Immature natural killer cell (primary cell): ENCODE results near the gene CREG1. TPM values are rescaled to one million over a fixed set of nuclear protein-coding genes. Genes with fewer than 3 reads are reported as not detected.

ENCODE experiments used
- DNase-seq, 3 donors: peaks; one replicate each; pipeline ENCODE4 v3.0.0; 2022; ENCODE audit warnings: mixed read lengths in 1 of 3
- H3K27ac Mint-ChIP-seq, 6 donors: one replicate each; pipeline ENCODE4 v1.8.0; 2020; ENCODE audit warnings: mixed read lengths in 6 of 6, mild to moderate bottlenecking in 5 of 6, inconsistent platforms in 4 of 6, moderate library complexity in 3 of 6
- H3K27me3 Mint-ChIP-seq, 3 donors: one replicate each; pipeline ENCODE4 v1.8.0; 2020 to 2021; ENCODE audit warnings: low read depth in 3 of 3, mild to moderate bottlenecking in 3 of 3, mixed read lengths in 3 of 3, moderate library complexity in 3 of 3, inconsistent platforms in 1 of 3
- H3K36me3 Mint-ChIP-seq, 3 donors: one replicate each; pipeline ENCODE4 v1.8.0; 2020; ENCODE audit warnings: mixed read lengths in 3 of 3, inconsistent platforms in 2 of 3, mild to moderate bottlenecking in 2 of 3
- H3K4me1 Mint-ChIP-seq, 2 donors: one replicate each; pipeline ENCODE4 v1.8.0; 2020; ENCODE audit warnings: inconsistent platforms in 2 of 2, mild to moderate bottlenecking in 2 of 2, mixed read lengths in 2 of 2, moderate library complexity in 1 of 2
- H3K4me3 Mint-ChIP-seq, 5 donors: one replicate each; pipeline ENCODE4 v1.8.0; 2020; ENCODE audit warnings: mild to moderate bottlenecking in 5 of 5, mixed read lengths in 5 of 5, inconsistent platforms in 3 of 5, moderate library complexity in 3 of 5
- H3K9me3 Mint-ChIP-seq, 6 donors: one replicate each; pipeline ENCODE4 v1.8.0; 2020; ENCODE audit warnings: mild to moderate bottlenecking in 6 of 6, mixed read lengths in 6 of 6, inconsistent platforms in 4 of 6, moderate library complexity in 3 of 6
- polyA plus RNA-seq, 3 donors: library from polyadenylated mRNA; unstranded; fragments of 300-500 nt; fragmentation: Illumina TruSeq; gene quantifications; one replicate each; pipeline ENCODE4 v1.2.3, GENCODE V29; 2021

CREG1 gene
- 10 to 100 TPM; 12.4 to 18.0 (median 14.7) TPM for polyA plus RNA-seq

- Mint-ChIP-seq H3K9me3 (no peaks in the 10 kb centered on the region), H3K27ac (peak within 1 kb of the TSS; percentile 54 to 88 (median 69)), H3K4me1 (peaks cover 17 to 23% of the 10 kb centered on the region in 2 donors), H3K27me3 (peaks cover 0 to 5% (median 2%) of the 10 kb centered on the region in 3 donors), H3K4me3 (peak within 1 kb of the TSS; percentile 88 to 96 (median 93)), H3K36me3 (no peaks in the 10 kb centered on the region)
- peak; percentile 86 to 88 (median 87) for DNase-seq
These were observed at the start of gene CREG1 for GRCh38 chr1:167553136-167554027. TSS of gene CREG1 (minus strand) at chr1:167553762.

DNA sequence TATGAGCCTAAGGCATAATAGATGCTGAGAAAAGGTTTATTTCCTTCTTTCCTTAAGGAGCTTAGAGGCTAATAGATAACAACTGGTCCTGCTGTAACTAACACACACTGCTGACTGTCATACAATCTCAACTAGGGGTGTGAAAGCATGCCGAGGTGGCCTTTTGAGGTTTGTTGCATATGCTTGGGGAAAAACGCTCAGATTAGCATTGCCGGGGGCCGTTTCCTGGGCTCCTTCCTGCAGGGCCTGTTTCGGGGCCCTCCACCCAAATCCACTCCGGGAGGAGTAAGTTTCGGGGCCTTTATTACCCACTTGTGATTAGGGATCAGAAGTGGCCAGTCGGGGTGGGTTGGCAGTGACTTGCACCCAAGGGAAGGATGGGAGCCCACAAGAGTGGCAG is 49.3 kb upstream of the CREG1 start:
- H3K4me1 Mint-ChIP-seq: peaks cover 34 to 44% of the 10 kb centered on the region in 2 donors

GRCh38 chr1:167601442-167602383 is 48.2 kb upstream of the CREG1 start:
- Mint-ChIP-seq H3K9me3 (peaks cover 0 to 2% (median under 1%) of the 10 kb centered on the region in 6 donors), H3K4me3 (no peak overlapping the region), H3K4me1 (peaks cover 34 to 44% of the 10 kb centered on the region in 2 donors), H3K27me3 (peaks cover 2 to 4% (median 3%) of the 10 kb centered on the region in 3 donors), H3K36me3 (peaks cover 0 to under 1% (median under 1%) of the 10 kb centered on the region in 3 donors), H3K27ac (peak overlapping the region in 2 of 6 donors; percentile 26 to 64)
- no peak for DNase-seq

More for the DNA sequence above, 49.3 kb upstream of the CREG1 start:
- peaks cover 0 to 2% (median 0%) of the 10 kb centered on the region in 3 donors for H3K27me3 Mint-ChIP-seq
- peaks cover 7 to 8% (median 7%) of the 10 kb centered on the region in 3 donors for H3K36me3 Mint-ChIP-seq
- peak overlapping the region in 3 of 6 donors; percentile 8 to 48 (median 9) for H3K27ac Mint-ChIP-seq
- H3K4me3 Mint-ChIP-seq: peak overlapping the region in 1 of 5 donors; percentile 10
- peak in 1 of 3 donors; percentile 11 for DNase-seq
- H3K9me3 Mint-ChIP-seq: peaks cover 0 to 10% (median 8%) of the 10 kb centered on the region in 6 donors

DNA sequence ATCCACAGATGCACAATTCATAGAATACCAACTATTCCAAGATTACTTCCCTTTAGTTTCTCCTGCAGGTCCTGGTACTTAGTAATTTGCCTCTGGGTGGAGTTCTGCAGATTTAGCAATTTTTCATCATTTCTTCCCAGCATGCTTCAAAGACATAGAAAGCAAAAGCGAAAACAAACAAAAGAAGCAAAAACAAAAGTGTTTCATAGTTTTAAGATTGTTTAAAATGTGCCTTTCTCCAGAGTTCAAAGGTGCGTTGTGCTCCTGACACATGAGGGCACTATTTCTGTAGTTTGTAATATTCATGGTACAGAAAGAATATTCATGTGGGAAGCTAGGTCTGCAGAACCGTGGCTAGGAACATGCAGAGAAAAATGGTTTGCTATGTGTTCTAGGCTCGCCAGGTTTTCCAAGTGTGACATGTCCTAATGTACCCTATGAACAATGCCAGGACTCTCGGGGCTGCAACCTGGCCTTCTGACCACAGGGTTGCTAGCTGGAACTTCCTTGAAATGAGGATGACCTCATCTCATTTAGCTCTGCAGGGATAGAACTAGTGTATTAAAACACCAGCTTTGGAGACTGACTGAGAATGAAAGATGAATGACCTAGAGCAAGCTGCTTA is 46.5 kb upstream of the CREG1 start:
- H3K36me3 Mint-ChIP-seq: no peaks in the 10 kb centered on the region
- no peaks in the 10 kb centered on the region for H3K9me3 Mint-ChIP-seq
- DNase-seq: peak; percentile 50 to 67 (median 62)
- peak overlapping the region in 4 of 6 donors; percentile 5 to 40 (median 18) for H3K27ac Mint-ChIP-seq
- H3K4me1 Mint-ChIP-seq: peaks cover 34 to 44% of the 10 kb centered on the region in 2 donors
- H3K4me3 Mint-ChIP-seq: peak overlapping the region in 4 of 5 donors; percentile 0 to 43 (median 28)
- peaks cover 2 to 4% (median 3%) of the 10 kb centered on the region in 3 donors for H3K27me3 Mint-ChIP-seq

- H3K4me3 Mint-ChIP-seq: no peak overlapping the region
- no peak overlapping the region for H3K27ac Mint-ChIP-seq
- H3K36me3 Mint-ChIP-seq: no peaks in the 10 kb centered on the region
- H3K9me3 Mint-ChIP-seq: no peaks in the 10 kb centered on the region
- peaks cover 1 to 11% (median 3%) of the 10 kb centered on the region in 3 donors for H3K27me3 Mint-ChIP-seq
- peaks cover 2% of the 10 kb centered on the region in 2 donors for H3K4me1 Mint-ChIP-seq
- no peak for DNase-seq
These were observed 41.3 kb upstream of the CREG1 start for GRCh38 chr1:167594822-167595221.

DNA sequence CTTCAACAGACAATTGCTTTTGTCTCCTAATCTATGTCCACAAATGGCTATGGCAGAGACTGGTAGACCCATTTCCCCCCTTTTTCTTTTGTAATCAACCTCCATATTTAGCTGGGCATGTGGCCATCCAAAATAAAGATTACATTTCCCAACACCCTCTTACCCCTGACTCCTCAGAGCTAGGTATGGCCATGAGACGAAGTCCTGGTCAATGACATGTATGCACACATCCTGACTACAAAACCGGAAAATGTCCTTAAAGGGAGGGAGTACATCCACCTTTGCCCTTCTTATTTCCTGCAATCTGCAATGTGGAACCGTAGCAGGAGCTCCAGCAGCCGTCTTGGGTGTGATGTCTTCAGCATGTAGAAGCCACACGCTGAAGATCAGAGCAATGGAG is 40.3 kb upstream of the CREG1 start:
- Mint-ChIP-seq H3K27me3 (peaks cover 1 to 11% (median 5%) of the 10 kb centered on the region in 3 donors), H3K36me3 (no peaks in the 10 kb centered on the region), H3K4me1 (no peaks in the 10 kb centered on the region)

GRCh38 chr1:167592475-167592874 is 38.9 kb upstream of the CREG1 start:
- H3K9me3 Mint-ChIP-seq: no peaks in the 10 kb centered on the region
- no peak for DNase-seq
- no peak overlapping the region for H3K4me3 Mint-ChIP-seq
- no peak overlapping the region for H3K27ac Mint-ChIP-seq
- H3K27me3 Mint-ChIP-seq: peaks cover 1 to 11% (median 5%) of the 10 kb centered on the region in 3 donors
- H3K36me3 Mint-ChIP-seq: no peaks in the 10 kb centered on the region
- H3K4me1 Mint-ChIP-seq: peaks cover 0 to 3% of the 10 kb centered on the region in 2 donors

More for the DNA sequence above, 40.3 kb upstream of the CREG1 start:
- DNase-seq: no peak
- Mint-ChIP-seq H3K9me3 (no peaks in the 10 kb centered on the region), H3K4me3 (no peak overlapping the region), H3K27ac (no peak overlapping the region)

DNA sequence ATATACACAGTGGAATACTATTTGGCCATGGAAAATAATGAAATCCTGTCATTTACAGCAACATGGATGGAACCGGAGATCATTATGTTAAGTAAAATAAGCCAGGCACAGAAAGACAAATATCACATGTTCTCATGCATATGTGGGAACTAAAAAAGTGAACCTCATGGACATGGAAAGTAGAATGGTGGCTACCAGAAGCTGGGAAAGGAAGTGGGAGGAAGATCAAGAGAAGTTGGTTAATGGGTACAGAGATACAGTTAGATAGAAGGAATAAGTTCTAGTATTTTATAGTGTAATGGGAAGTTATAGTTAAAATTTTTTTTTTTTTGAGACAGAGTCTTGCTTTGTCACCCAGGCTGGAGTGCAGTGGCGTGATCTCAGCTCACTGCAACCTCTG is 34.8 kb upstream of the CREG1 start:
- H3K27me3 Mint-ChIP-seq: peaks cover 2 to 7% (median 3%) of the 10 kb centered on the region in 3 donors
- H3K9me3 Mint-ChIP-seq: no peaks in the 10 kb centered on the region
- no peak overlapping the region for H3K4me3 Mint-ChIP-seq
- peaks cover 0 to 8% of the 10 kb centered on the region in 2 donors for H3K4me1 Mint-ChIP-seq
- no peaks in the 10 kb centered on the region for H3K36me3 Mint-ChIP-seq
- H3K27ac Mint-ChIP-seq: no peak overlapping the region
- no peak for DNase-seq

DNA sequence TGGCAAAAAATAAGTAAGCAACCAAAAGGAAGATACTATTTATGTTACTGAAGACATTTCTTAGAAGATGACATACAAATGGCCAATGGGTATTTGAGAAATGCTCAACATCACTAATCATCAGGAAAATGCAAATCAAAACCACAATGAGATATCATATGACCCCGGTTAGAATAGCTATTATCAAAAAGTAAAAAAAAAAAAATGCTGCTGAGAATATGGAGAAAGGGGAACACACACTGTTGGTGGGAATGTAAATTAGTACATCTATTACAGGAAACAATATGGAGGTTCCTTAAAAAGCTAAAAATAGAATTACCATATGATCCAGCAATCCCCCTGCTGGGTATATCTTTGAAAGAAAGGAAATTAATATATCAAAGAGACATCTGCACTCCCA is 34.3 kb upstream of the CREG1 start:
- DNase-seq: no peak
- Mint-ChIP-seq H3K27me3 (peaks cover 2 to 7% (median 3%) of the 10 kb centered on the region in 3 donors), H3K9me3 (no peaks in the 10 kb centered on the region), H3K27ac (no peak overlapping the region), H3K36me3 (no peaks in the 10 kb centered on the region), H3K4me3 (no peak overlapping the region), H3K4me1 (peaks cover 0 to 8% of the 10 kb centered on the region in 2 donors)

- Mint-ChIP-seq H3K4me1 (peaks cover 0 to 8% of the 10 kb centered on the region in 2 donors), H3K27me3 (peaks cover 2 to 3% (median 2%) of the 10 kb centered on the region in 3 donors), H3K4me3 (no peak overlapping the region), H3K36me3 (no peaks in the 10 kb centered on the region), H3K9me3 (no peaks in the 10 kb centered on the region), H3K27ac (peak overlapping the region in 1 of 6 donors; percentile 30)
- DNase-seq: peak in 1 of 3 donors; percentile 8
These were observed 33.8 kb upstream of the CREG1 start for GRCh38 chr1:167587342-167587741.

GRCh38 chr1:167584581-167584980 is 31.0 kb upstream of the CREG1 start:
- Mint-ChIP-seq H3K27ac (no peak overlapping the region), H3K36me3 (no peaks in the 10 kb centered on the region), H3K27me3 (peaks cover 0 to 3% (median 2%) of the 10 kb centered on the region in 3 donors), H3K9me3 (no peaks in the 10 kb centered on the region), H3K4me1 (peaks cover 0 to 8% of the 10 kb centered on the region in 2 donors), H3K4me3 (no peak overlapping the region)
- DNase-seq: no peak

DNA sequence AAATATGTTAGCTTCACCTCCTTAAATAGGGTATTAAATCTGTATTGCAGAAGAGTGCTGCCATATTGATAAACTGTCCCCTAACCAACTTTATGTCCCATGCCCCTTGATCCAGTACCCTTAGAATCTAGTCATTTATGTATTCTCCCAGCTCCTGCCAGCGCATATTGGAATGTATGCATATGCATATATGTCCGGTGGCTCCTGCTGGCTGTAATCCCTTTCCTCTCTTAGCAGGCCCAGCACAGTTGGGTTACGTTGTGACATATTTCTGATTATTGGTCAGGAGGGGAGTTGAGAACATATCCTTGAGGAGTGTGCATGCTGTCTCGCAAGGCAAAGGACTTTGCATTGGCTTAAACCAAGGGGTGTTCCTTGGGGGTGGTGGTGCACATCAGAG is 29.2 kb upstream of the CREG1 start:
- no peak overlapping the region for H3K4me3 Mint-ChIP-seq
- no peak for DNase-seq
- H3K27ac Mint-ChIP-seq: no peak overlapping the region
- H3K9me3 Mint-ChIP-seq: no peaks in the 10 kb centered on the region
- peaks cover 0 to 7% of the 10 kb centered on the region in 2 donors for H3K4me1 Mint-ChIP-seq
- H3K36me3 Mint-ChIP-seq: no peaks in the 10 kb centered on the region
- H3K27me3 Mint-ChIP-seq: peaks cover 0 to 3% (median 1%) of the 10 kb centered on the region in 3 donors

DNA sequence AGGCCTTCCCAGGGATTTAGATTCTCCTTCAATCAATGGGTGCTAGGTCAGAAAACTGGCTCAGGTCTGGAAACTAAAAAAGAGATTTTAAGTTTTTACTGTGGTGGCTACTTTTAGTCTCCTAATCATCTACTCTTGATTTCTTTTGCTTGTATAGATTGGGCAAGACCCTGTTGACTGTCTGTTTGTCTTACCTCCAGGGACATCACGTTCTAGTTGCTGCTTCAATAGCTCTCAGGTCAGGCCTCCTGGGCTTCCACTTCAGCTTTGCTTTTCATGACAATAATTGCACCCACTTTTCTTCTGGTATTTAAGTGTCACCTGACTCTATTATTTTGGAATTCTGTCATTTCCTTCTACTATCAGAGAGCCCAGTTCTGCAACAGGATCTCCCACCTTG is 28.5 kb upstream of the CREG1 start:
- Mint-ChIP-seq H3K4me3 (no peak overlapping the region), H3K27ac (no peak overlapping the region), H3K36me3 (no peaks in the 10 kb centered on the region), H3K9me3 (no peaks in the 10 kb centered on the region), H3K27me3 (peaks cover 0 to 3% (median 1%) of the 10 kb centered on the region in 3 donors), H3K4me1 (peaks cover 0 to under 1% of the 10 kb centered on the region in 2 donors)
- DNase-seq: no peak
